SU-DHL-6 (cell line): Measurements from ENCODE around the gene RTN4R.

Experiments
- H2AFZ ChIP-seq: fragments of 200-600 bp; sonication (generic); 2 replicates; pipeline ENCODE4 v1.6.1; 2014; ENCODE audit warnings: low read depth, mild to moderate bottlenecking, moderate library complexity, mixed read lengths, antibody characterized with exemption, low read length; ENCODE audit not compliant: severe bottlenecking
- H3F3A ChIP-seq: fragments of 200-600 bp; shearing (Covaris generic); 2 replicates; pipeline ENCODE4 v1.6.0; 2016; ENCODE audit warnings: antibody characterized with exemption, mild to moderate bottlenecking; ENCODE audit not compliant: insufficient read depth
- H3K27ac ChIP-seq: fragments of 200-600 bp; sonication (generic); 2 replicates; pipeline ENCODE4 v1.5.1; 2016; ENCODE audit warnings: low read depth, mild to moderate bottlenecking, low read length, moderate library complexity, mixed read lengths
- H3K27me3 ChIP-seq: fragments of 200-600 bp; sonication (generic), shearing (Covaris generic); 2 replicates; pipeline ENCODE4 v1.6.0; 2014; ENCODE audit warnings: mild to moderate bottlenecking, low read length
- H3K36me3 ChIP-seq: fragments of 200-600 bp; sonication (generic); 2 replicates; pipeline ENCODE4 v1.6.1; 2014; ENCODE audit warnings: mild to moderate bottlenecking, low read length, mixed read lengths
- H3K4me2 ChIP-seq: fragments of 300-600, 200-600 bp; shearing (Covaris generic), sonication (generic); 2 replicates; pipeline ENCODE4 v1.6.0; 2014; ENCODE audit warnings: low read length, low read depth, mild to moderate bottlenecking; ENCODE audit not compliant: poor library complexity, severe bottlenecking
- H3K4me3 ChIP-seq: fragments of 200-600 bp; sonication (generic); 2 replicates; pipeline ENCODE4 v1.5.1; 2014; ENCODE audit warnings: antibody characterized with exemption, low read length, mild to moderate bottlenecking, mixed read lengths; ENCODE audit not compliant: insufficient read depth, poor library complexity, severe bottlenecking
- H3K79me2 ChIP-seq: fragments of 200-600 bp; sonication (generic); 2 replicates; pipeline ENCODE4 v1.6.1; 2014; ENCODE audit warnings: mild to moderate bottlenecking, low read length, moderate library complexity; ENCODE audit not compliant: insufficient read depth
- H3K9ac ChIP-seq: fragments of 200-600 bp; sonication (generic); 2 replicates; pipeline ENCODE4 v1.7.0; 2014; ENCODE audit warnings: mild to moderate bottlenecking, low read length
- H3K9me2 ChIP-seq: fragments of 200-600 bp; sonication (generic); replicated peaks from 2 replicates; pipeline ENCODE4 v1.6.1; 2014; ENCODE audit warnings: low read length; ENCODE audit not compliant: insufficient read depth
- H3K9me3 ChIP-seq: fragments of 200-600 bp; sonication (generic); 2 replicates; pipeline ENCODE4 v1.6.1; 2014; ENCODE audit warnings: low read length, mixed read lengths; ENCODE audit not compliant: insufficient read depth
- H4K20me1 ChIP-seq: fragments of 200-600 bp; sonication (generic); 2 replicates; pipeline ENCODE4 v1.6.1; 2014; ENCODE audit warnings: low read depth, mild to moderate bottlenecking, antibody characterized with exemption, low read length, moderate library complexity, mixed read lengths
- EZH2phosphoT487 ChIP-seq: fragments of 200-600 bp; sonication (generic), shearing (Covaris generic); conservative IDR thresholded peaks from 2 replicates; pipeline ENCODE4 v1.6.1; 2018; ENCODE audit warnings: mild to moderate bottlenecking, antibody characterized with exemption, low read length, moderate library complexity, mixed read lengths
- TF ChIP-seq, protein P1 (sequence below): fragments of 200-600 bp; sonication (generic); IDR thresholded peaks from one replicate; pipeline ENCODE4 v1.5.1; 2017; ENCODE audit warnings: antibody characterized with exemption, mild to moderate bottlenecking, low read length, moderate library complexity; ENCODE audit not compliant: insufficient read depth, poor library complexity, severe bottlenecking

RTN4R gene

DNA sequence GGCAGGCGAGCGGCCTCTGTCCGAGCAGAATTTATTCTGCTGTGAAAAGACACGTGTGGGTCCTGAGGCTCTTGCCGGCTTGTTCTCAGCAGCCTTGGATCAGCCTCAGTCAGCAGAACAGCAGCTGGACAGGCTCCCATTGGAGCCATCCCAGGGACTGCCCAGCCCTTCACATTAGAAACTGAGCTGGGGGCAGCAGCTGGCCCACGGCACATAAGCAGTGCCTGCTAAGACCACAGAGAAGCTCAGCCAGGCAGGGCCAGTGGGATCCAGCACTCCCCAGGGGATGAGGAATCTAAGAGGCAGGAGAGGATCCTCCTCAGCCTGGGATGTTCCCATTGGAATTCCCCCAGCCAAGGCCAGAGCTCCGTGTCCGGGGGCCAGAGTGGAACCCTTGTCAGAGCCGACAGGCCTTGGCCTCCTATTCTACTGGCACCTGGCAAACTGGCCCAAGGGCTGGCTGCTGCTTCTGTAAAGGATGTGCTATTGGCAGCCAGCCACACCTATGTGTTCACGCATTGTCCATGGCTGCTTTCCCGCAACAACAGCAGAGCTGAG lies 18.2 kb downstream of the RTN4R start:
- Histone ChIP-seq H3K9me3 (no peaks in the 10 kb centered on the region), H3F3A (no peaks in the 10 kb centered on the region), H3K27me3 (no peaks in the 10 kb centered on the region), H3K27ac (no peak overlapping the region), H3K9ac (no peak overlapping the region), H3K36me3 (no peaks in the 10 kb centered on the region), H3K4me2 (no peak overlapping the region), H3K9me2 (no peaks in the 10 kb centered on the region), H3K4me3 (no peak overlapping the region), H2AFZ (no peak overlapping the region), H3K79me2 (no peaks in the 10 kb centered on the region), H4K20me1 (no peaks in the 10 kb centered on the region)
- TF ChIP-seq, protein P1, sequence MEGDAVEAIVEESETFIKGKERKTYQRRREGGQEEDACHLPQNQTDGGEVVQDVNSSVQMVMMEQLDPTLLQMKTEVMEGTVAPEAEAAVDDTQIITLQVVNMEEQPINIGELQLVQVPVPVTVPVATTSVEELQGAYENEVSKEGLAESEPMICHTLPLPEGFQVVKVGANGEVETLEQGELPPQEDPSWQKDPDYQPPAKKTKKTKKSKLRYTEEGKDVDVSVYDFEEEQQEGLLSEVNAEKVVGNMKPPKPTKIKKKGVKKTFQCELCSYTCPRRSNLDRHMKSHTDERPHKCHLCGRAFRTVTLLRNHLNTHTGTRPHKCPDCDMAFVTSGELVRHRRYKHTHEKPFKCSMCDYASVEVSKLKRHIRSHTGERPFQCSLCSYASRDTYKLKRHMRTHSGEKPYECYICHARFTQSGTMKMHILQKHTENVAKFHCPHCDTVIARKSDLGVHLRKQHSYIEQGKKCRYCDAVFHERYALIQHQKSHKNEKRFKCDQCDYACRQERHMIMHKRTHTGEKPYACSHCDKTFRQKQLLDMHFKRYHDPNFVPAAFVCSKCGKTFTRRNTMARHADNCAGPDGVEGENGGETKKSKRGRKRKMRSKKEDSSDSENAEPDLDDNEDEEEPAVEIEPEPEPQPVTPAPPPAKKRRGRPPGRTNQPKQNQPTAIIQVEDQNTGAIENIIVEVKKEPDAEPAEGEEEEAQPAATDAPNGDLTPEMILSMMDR, result no peak
- no peak for TF ChIP-seq EZH2phosphoT487

DNA sequence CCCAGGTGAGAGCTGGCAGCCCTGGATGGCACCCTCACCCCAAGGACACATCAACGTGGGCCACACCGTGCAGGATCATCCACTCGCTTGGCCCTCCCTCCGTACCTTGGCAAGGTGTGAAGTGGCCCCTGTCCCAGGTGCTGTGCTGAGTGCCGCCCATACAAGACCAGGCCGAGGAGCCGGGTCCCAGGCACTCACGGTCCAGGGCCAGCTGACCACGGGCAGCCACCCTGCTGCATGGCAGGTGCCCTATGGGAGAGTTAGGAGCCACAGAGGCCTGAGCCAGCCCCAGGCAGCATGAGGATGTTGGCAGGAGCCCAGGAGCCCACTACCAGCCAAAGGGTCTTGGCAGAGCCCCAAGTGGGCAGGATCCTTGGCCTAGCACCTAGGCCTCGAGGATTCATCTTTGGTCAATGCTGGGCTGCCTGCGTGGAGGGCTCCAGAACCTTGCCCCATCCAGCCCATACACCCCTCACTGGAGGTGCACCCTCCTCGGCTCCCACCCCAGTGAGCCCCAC lies 19.6 kb downstream of the RTN4R start:
- Histone ChIP-seq H3K4me3 (no peak overlapping the region), H2AFZ (no peak overlapping the region), H3K9me3 (no peaks in the 10 kb centered on the region), H3K27me3 (no peaks in the 10 kb centered on the region), H3K4me2 (no peak overlapping the region), H3F3A (no peaks in the 10 kb centered on the region), H3K9me2 (no peaks in the 10 kb centered on the region), H3K79me2 (no peaks in the 10 kb centered on the region), H3K27ac (no peak overlapping the region), H3K36me3 (no peaks in the 10 kb centered on the region), H4K20me1 (no peaks in the 10 kb centered on the region), H3K9ac (no peak overlapping the region)
- TF ChIP-seq, protein P1, result no peak
- no peak for TF ChIP-seq EZH2phosphoT487

DNA sequence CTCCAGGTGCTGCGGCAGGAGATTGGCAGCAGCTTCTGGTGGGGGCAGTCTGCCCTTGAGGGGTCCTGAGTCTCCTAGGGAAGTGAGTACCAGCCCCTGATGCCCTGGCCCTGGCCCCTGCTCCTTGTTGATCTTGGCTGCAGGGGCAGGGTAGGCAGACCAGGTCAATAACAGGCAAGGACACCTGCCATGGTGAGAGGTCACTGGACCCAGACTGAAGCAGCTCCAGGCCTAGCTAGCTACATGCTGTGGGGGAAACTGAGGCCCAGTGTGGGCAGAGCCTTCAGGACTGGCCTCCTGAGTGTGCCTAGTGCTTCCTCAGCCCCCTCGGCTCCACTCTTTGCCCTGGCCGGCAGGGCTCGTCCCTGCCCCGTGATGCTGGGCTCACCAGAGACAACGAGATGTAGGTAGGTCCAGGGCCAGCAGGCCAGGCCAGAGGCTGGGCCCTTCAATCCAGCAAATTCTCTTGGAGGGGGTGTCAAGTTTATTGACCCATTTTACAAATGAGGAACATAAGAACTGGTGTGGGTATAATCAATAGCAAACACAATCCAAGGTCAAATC lies 20.4 kb downstream of the RTN4R start:
- H2AFZ ChIP-seq, result no peak overlapping the region
- TF ChIP-seq, protein P1, result no peak
- TF ChIP-seq EZH2phosphoT487, result no peak
- H3K79me2 ChIP-seq, result no peaks in the 10 kb centered on the region
- H3F3A ChIP-seq, result no peaks in the 10 kb centered on the region
- no peak overlapping the region for H3K27ac ChIP-seq
- no peak overlapping the region for H3K4me3 ChIP-seq
- H3K9ac ChIP-seq, result no peak overlapping the region
- no peak overlapping the region for H3K4me2 ChIP-seq
- no peaks in the 10 kb centered on the region for H3K9me2 ChIP-seq
- no peaks in the 10 kb centered on the region for H3K9me3 ChIP-seq
- no peaks in the 10 kb centered on the region for H3K27me3 ChIP-seq
- no peaks in the 10 kb centered on the region for H4K20me1 ChIP-seq
- H3K36me3 ChIP-seq, result no peaks in the 10 kb centered on the region
